Smooth muscle cell (in vitro differentiated cells): Measurements from ENCODE around the gene DHDDS. TPM values are rescaled to one million over a fixed set of nuclear protein-coding genes. Genes with fewer than 3 reads are reported as not detected.

Experiments
- DNase-seq: peaks from one replicate; lab custom pipeline; 2025; ENCODE audit not compliant: unreplicated experiment; lab: John Stamatoyannopoulos, UW
- H2AFZ ChIP-seq: fragments of 200-600 bp; sonication (generic); 2 replicates; pipeline ENCODE4 v1.6.0; 2016; ENCODE audit warnings: antibody characterized with exemption, low read depth, mild to moderate bottlenecking
- H3F3A ChIP-seq: fragments of 200-600 bp; sonication (generic); 2 replicates; pipeline ENCODE4 v1.6.0; 2017; ENCODE audit warnings: antibody characterized with exemption, low read depth
- H3K27ac ChIP-seq: fragments of 200-600 bp; sonication (generic); 2 replicates; pipeline ENCODE4 v1.5.1; 2016; ENCODE audit warnings: low read depth, mild to moderate bottlenecking
- H3K27me3 ChIP-seq: fragments of 200-600 bp; sonication (generic); 2 replicates; pipeline ENCODE4 v1.6.1; 2016; ENCODE audit warnings: low read depth, mild to moderate bottlenecking
- H3K36me3 ChIP-seq: fragments of 200-600 bp; sonication (generic); 2 replicates; pipeline ENCODE4 v1.5.1; 2016; ENCODE audit warnings: low read depth
- H3K4me1 ChIP-seq: fragments of 200-600 bp; sonication (generic); 2 replicates; pipeline ENCODE4 v1.5.1; 2016; ENCODE audit warnings: low read depth
- H3K4me2 ChIP-seq: fragments of 200-600 bp; sonication (generic); 2 replicates; pipeline ENCODE4 v1.6.0; 2016; ENCODE audit warnings: mild to moderate bottlenecking
- H3K4me3 ChIP-seq: fragments of 200-600 bp; sonication (generic); 2 replicates; pipeline ENCODE4 v1.5.1; 2016; ENCODE audit warnings: mild to moderate bottlenecking
- H3K79me2 ChIP-seq: fragments of 200-600 bp; sonication (generic); 2 replicates; pipeline ENCODE4 v1.6.0; 2016; ENCODE audit warnings: low read depth, mild to moderate bottlenecking
- H3K9ac ChIP-seq: fragments of 200-600 bp; sonication (generic); 2 replicates; pipeline ENCODE4 v1.6.0; 2016; ENCODE audit warnings: low read depth
- H3K9me3 ChIP-seq: fragments of 200-600 bp; sonication (generic); replicated peaks from 2 replicates; pipeline ENCODE4 v1.5.1; 2016; ENCODE audit warnings: low read depth
- H4K20me1 ChIP-seq: fragments of 200-600 bp; sonication (generic); 2 replicates; pipeline ENCODE4 v1.6.0; 2016; ENCODE audit warnings: low read depth
- CTCF ChIP-seq: fragments of 200-600 bp; sonication (generic); IDR thresholded peaks from 2 replicates; pipeline ENCODE4 v1.5.1; 2017; ENCODE audit warnings: borderline replicate concordance, mild to moderate bottlenecking, antibody characterized with exemption; ENCODE audit not compliant: insufficient read depth, poor library complexity, severe bottlenecking
- WGBS: methylation state at CpG from one replicate; pipeline ENCODE4 v1.1.7; 2016; ENCODE audit warnings: low lambda C conversion rate; 5-methylcytosine and 5-hydroxymethylcytosine counted together
- polyA plus RNA-seq: library from polyadenylated mRNA; unstranded; fragments of >200 nt; fragmentation: Nextera tagmentation; extraction: Ambion mirVana; gene quantifications from 2 replicates; pipeline ENCODE4 v1.2.1, GENCODE V29; 2016
- total RNA-seq: library from RNA; depleted of rRNA; stranded (reverse); fragments of >200 nt; gene quantifications from 2 replicates; pipeline ENCODE4 v1.2.3, GENCODE V29; 2014

The DHDDS gene
- total and polyA plus RNA-seq, 2 experiments from 2014 or later, result 37.5 to 41.5 TPM

- 73% methylated on average over 2 of the region's 2 CpGs for WGBS
Observed at GRCh38 chr1:26429721-26430120, 2.4 kb upstream of the DHDDS start.

GRCh38 chr1:26432793-26433192 lies 672 bp downstream of the DHDDS start:
- H3K36me3 ChIP-seq, result no peaks in the 10 kb centered on the region
- 84% methylated on average over 3 of the region's 3 CpGs for WGBS
- H3K4me1 ChIP-seq, result peaks cover 26% of the 10 kb centered on the region
- peaks cover 5% of the 10 kb centered on the region for H3F3A ChIP-seq
- peak overlapping the region; percentile 81 for H3K9ac ChIP-seq
- TF ChIP-seq CTCF, result no peak
- H2AFZ ChIP-seq, result no peak overlapping the region
- H3K4me3 ChIP-seq, result peak overlapping the region; percentile 81
- H3K27ac ChIP-seq, result peak overlapping the region; percentile 74
- no peak for DNase-seq
- peaks cover 1% of the 10 kb centered on the region for H4K20me1 ChIP-seq
- no peaks in the 10 kb centered on the region for H3K27me3 ChIP-seq
- no peaks in the 10 kb centered on the region for H3K9me3 ChIP-seq
- H3K79me2 ChIP-seq, result peaks cover 25% of the 10 kb centered on the region
- peak overlapping the region; percentile 89 for H3K4me2 ChIP-seq

More at GRCh38 chr1:26429721-26430120, 2.4 kb upstream of the DHDDS start:
- H4K20me1 ChIP-seq, result no peaks in the 10 kb centered on the region
- H3K9me3 ChIP-seq, result no peaks in the 10 kb centered on the region
- no peak for TF ChIP-seq CTCF
- H3K27ac ChIP-seq, result no peak overlapping the region
- no peak overlapping the region for H3K4me2 ChIP-seq
- peaks cover 26% of the 10 kb centered on the region for H3K4me1 ChIP-seq
- no peak overlapping the region for H3K4me3 ChIP-seq
- no peaks in the 10 kb centered on the region for H3K36me3 ChIP-seq
- no peaks in the 10 kb centered on the region for H3K27me3 ChIP-seq
- no peak for DNase-seq
- H3K9ac ChIP-seq, result no peak overlapping the region
- peaks cover 5% of the 10 kb centered on the region for H3F3A ChIP-seq
- peaks cover 16% of the 10 kb centered on the region for H3K79me2 ChIP-seq
- H2AFZ ChIP-seq, result no peak overlapping the region

- Histone ChIP-seq H3K27me3 (no peaks in the 10 kb centered on the region), H3F3A (peaks cover 5% of the 10 kb centered on the region), H3K9me3 (no peaks in the 10 kb centered on the region), H3K27ac (no peak overlapping the region), H2AFZ (no peak overlapping the region), H3K4me2 (no peak overlapping the region), H3K79me2 (peaks cover 25% of the 10 kb centered on the region), H3K9ac (no peak overlapping the region), H4K20me1 (peaks cover 9% of the 10 kb centered on the region), H3K4me1 (peaks cover 26% of the 10 kb centered on the region), H3K4me3 (no peak overlapping the region), H3K36me3 (peaks cover 6% of the 10 kb centered on the region)
- no peak for TF ChIP-seq CTCF
- DNase-seq, result no peak
Observed at GRCh38 chr1:26434161-26434752, 2.1 kb downstream of the DHDDS start.

GRCh38 chr1:26438041-26438440 lies 5.9 kb downstream of the DHDDS start:
- WGBS, result 100% methylated on average over 6 of the region's 6 CpGs
- no peaks in the 10 kb centered on the region for H3K27me3 ChIP-seq
- peaks cover 3% of the 10 kb centered on the region for H3K4me1 ChIP-seq
- no peak overlapping the region for H3K27ac ChIP-seq
- H3K4me2 ChIP-seq, result no peak overlapping the region
- H3F3A ChIP-seq, result no peaks in the 10 kb centered on the region
- H2AFZ ChIP-seq, result no peak overlapping the region
- H3K9me3 ChIP-seq, result no peaks in the 10 kb centered on the region
- H4K20me1 ChIP-seq, result peaks cover 27% of the 10 kb centered on the region
- no peak for DNase-seq
- no peak for TF ChIP-seq CTCF
- peaks cover 19% of the 10 kb centered on the region for H3K36me3 ChIP-seq
- H3K79me2 ChIP-seq, result peaks cover 19% of the 10 kb centered on the region
- no peak overlapping the region for H3K4me3 ChIP-seq
- no peak overlapping the region for H3K9ac ChIP-seq
